IMR-90 (cell line): Measurements from ENCODE around the gene SCYGR6. TPM values are rescaled to one million over a fixed set of nuclear protein-coding genes. Genes with fewer than 3 reads are reported as not detected.

Experiments
- ATAC-seq: fragments of 200-7000 bp; cut with Tn5 transposase; 2 replicates; pipeline ENCODE4 v1.9.1; 2020; ENCODE audit warnings: low read depth, mild to moderate bottlenecking, moderate library complexity
- BruUV-seq: library from RNA; stranded (reverse); fragments of 400-500 nt; replicated peaks from 2 replicates; lab custom pipeline; 2021; lab: Mats Ljungman, UMichigan
- CTCF ChIA-PET: fragments of 300-600 bp; formaldehyde crosslinking; extraction: SDS; loops from one replicate; lab custom pipeline; 2021; ENCODE audit warnings: antibody characterized with exemption; lab: Yijun Ruan, JAX
- POLR2A ChIA-PET: fragments of 300-600 bp; sonication (Branson Sonifier 250); formaldehyde crosslinking; loops from one replicate; lab custom pipeline; 2022; ENCODE audit warnings: antibody characterized with exemption; ENCODE audit not compliant: unreplicated experiment; lab: Charles Lee
- DNase-seq: peaks from one replicate; pipeline ENCODE4 v3.0.0; 2013
- H2AFZ ChIP-seq: replicated peaks from 2 replicates; pipeline ENCODE3; 2013; ENCODE audit warnings: low read length, mild to moderate bottlenecking; ENCODE audit not compliant: poor library complexity
- H2AK5ac ChIP-seq: 2 replicates; pipeline ENCODE4 v1.6.1; 2013; ENCODE audit warnings: low read depth, low read length, inconsistent platforms
- H2AK9ac ChIP-seq: replicated peaks from 2 replicates; pipeline ENCODE3; 2013; ENCODE audit warnings: mild to moderate bottlenecking, low read depth, low read length, moderate library complexity; ENCODE audit not compliant: poor library complexity
- H2BK120ac ChIP-seq: 2 replicates; pipeline ENCODE4 v1.6.1; 2013; ENCODE audit warnings: low read depth, low read length, inconsistent platforms
- H2BK15ac ChIP-seq: 3 replicates; pipeline ENCODE4 v1.6.1; 2013; ENCODE audit warnings: low read depth, low read length, inconsistent platforms
- H2BK20ac ChIP-seq: 2 replicates; pipeline ENCODE4 v1.6.1; 2013; ENCODE audit warnings: low read depth, mild to moderate bottlenecking, inconsistent platforms, low read length, moderate library complexity
- H2BK5ac ChIP-seq: 2 replicates; pipeline ENCODE4 v1.6.1; 2013; ENCODE audit warnings: mild to moderate bottlenecking, low read depth, low read length, inconsistent platforms; ENCODE audit not compliant: poor library complexity, severe bottlenecking
- H3K14ac ChIP-seq: replicated peaks from 2 replicates; pipeline ENCODE4 v1.6.1; 2013; ENCODE audit warnings: low read depth, low read length, inconsistent platforms
- H3K18ac ChIP-seq: 2 replicates; pipeline ENCODE4 v1.6.1; 2013; ENCODE audit warnings: low read depth, low read length, control low read depth
- H3K23ac ChIP-seq: 2 replicates; pipeline ENCODE4 v1.6.1; 2013; ENCODE audit warnings: low read depth, low read length, inconsistent platforms
- H3K27ac ChIP-seq: 2 replicates; pipeline ENCODE4 v1.5.1; 2013; ENCODE audit warnings: mild to moderate bottlenecking, control low read depth, low read length; ENCODE audit not compliant: insufficient read depth
- H3K27me3 ChIP-seq: 2 replicates; pipeline ENCODE4 v1.6.1; 2013; ENCODE audit warnings: low read length; ENCODE audit not compliant: control insufficient read depth, insufficient read depth
- H3K36me3 ChIP-seq: 2 replicates; pipeline ENCODE4 v1.6.1; 2013; ENCODE audit warnings: low read length, mixed read lengths; ENCODE audit not compliant: control insufficient read depth, insufficient read depth
- H3K4ac ChIP-seq: 2 replicates; pipeline ENCODE4 v1.6.1; 2013; ENCODE audit warnings: low read depth, low read length, inconsistent platforms
- H3K4me1 ChIP-seq: 2 replicates; pipeline ENCODE4 v1.6.1; 2013; ENCODE audit warnings: low read length, mixed read lengths; ENCODE audit not compliant: control insufficient read depth, insufficient read depth
- H3K4me2 ChIP-seq: 2 replicates; pipeline ENCODE4 v1.6.1; 2013; ENCODE audit warnings: low read depth, mild to moderate bottlenecking, control low read depth, low read length, moderate library complexity
- H3K4me3 ChIP-seq: 2 replicates; pipeline ENCODE4 v1.5.1; 2013; ENCODE audit warnings: low read depth, mild to moderate bottlenecking, control low read depth, low read length, moderate library complexity; ENCODE audit not compliant: insufficient read depth
- H3K56ac ChIP-seq: 2 replicates; pipeline ENCODE4 v1.6.1; 2013; ENCODE audit warnings: low read length, inconsistent platforms; ENCODE audit not compliant: insufficient read depth; ENCODE audit errors: extremely low read depth
- H3K79me1 ChIP-seq, 2 experiments: 2 replicates each; pipeline ENCODE4 v1.6.1; 2013; ENCODE audit warnings: low read length in 2 of 2, inconsistent platforms in 1 of 2, low read depth in 1 of 2
- H3K9ac ChIP-seq: 2 replicates; pipeline ENCODE4 v1.6.1; 2013; ENCODE audit warnings: low read depth, low read length, control low read depth
- H3K9me1 ChIP-seq: 2 replicates; pipeline ENCODE4 v1.6.1; 2013; ENCODE audit warnings: low read length, inconsistent platforms; ENCODE audit not compliant: insufficient read depth
- H3K9me3 ChIP-seq: 2 replicates; pipeline ENCODE4 v1.6.1; 2013; ENCODE audit warnings: low read length; ENCODE audit not compliant: control insufficient read depth, insufficient read depth
- H4K20me1 ChIP-seq: 2 replicates; pipeline ENCODE4 v1.6.1; 2013; ENCODE audit warnings: low read length, inconsistent platforms; ENCODE audit not compliant: insufficient read depth
- H4K5ac ChIP-seq: 2 replicates; pipeline ENCODE4 v1.6.1; 2013; ENCODE audit warnings: mild to moderate bottlenecking, low read depth, low read length, control low read depth
- H4K8ac ChIP-seq, 2 experiments: 2 replicates each; pipeline ENCODE4 v1.6.1; 2013; ENCODE audit warnings: low read depth in 2 of 2, low read length in 2 of 2, control low read depth in 1 of 2, inconsistent platforms in 1 of 2
- H4K91ac ChIP-seq: 2 replicates; pipeline ENCODE4 v1.6.1; 2013; ENCODE audit warnings: low read depth, low read length, inconsistent platforms; ENCODE audit not compliant: insufficient read depth
- POLR2A ChIP-seq: IDR thresholded peaks from 2 replicates; pipeline ENCODE4 v1.6.1; 2012; ENCODE audit warnings: mild to moderate bottlenecking, low read depth, low read length
- WGBS, 2 experiments: methylation state at CpG; one replicate each; pipeline versions ENCODE4 v1.1.5 to v1.1.7; 2013; ENCODE audit warnings: missing lambda C conversion rate in 2 of 2; ENCODE audit not compliant: insufficient read length in 1 of 2; ENCODE audit errors: extremely low coverage in 2 of 2; 5-methylcytosine and 5-hydroxymethylcytosine counted together
- dilution Hi-C: fragments of 300-500 bp; cut with HindIII; formaldehyde crosslinking; loops from one replicate; pipeline ENCODE4 v1.14.3; 2018; ENCODE audit warnings: low sequenced_read_pairs; ENCODE audit not compliant: unreplicated experiment
- in situ Hi-C: fragments of 300-500 bp; cut with MboI; formaldehyde crosslinking; loops from 3 replicates; pipeline ENCODE4 v1.14.3; 2019; ENCODE audit warnings: low sequenced_read_pairs, inconsistent platforms, mixed read lengths
- intact Hi-C: fragments of 100-400 bp; cut with micrococcal nuclease; formaldehyde crosslinking; loops from 2 replicates; pipeline ENCODE4 v1.10.0; 2022
- polyA plus RNA-seq, 3 experiments: library from polyadenylated mRNA; depleted of rRNA; stranded (reverse); fragments of >200 nt; gene quantifications; 2 replicates each; pipeline ENCODE4 v1.2.3, GENCODE V29; 2012; ENCODE audit warnings: low replicate concordance in 1 of 3
- total RNA-seq: library from RNA; depleted of rRNA; stranded (reverse); fragments of >200 nt; gene quantifications from 2 replicates; pipeline ENCODE4 v1.2.3, GENCODE V29; 2012
- TF ChIP-seq, protein P1 (sequence below): conservative IDR thresholded peaks from 2 replicates; pipeline ENCODE4 v1.5.1; 2012; ENCODE audit warnings: mild to moderate bottlenecking, low read depth, low read length, improper control_type of control experiment

The SCYGR6 gene
- total and polyA plus RNA-seq, 2 of the 4 experiments (the other 2 are of a cell fraction) = not detected

DNA sequence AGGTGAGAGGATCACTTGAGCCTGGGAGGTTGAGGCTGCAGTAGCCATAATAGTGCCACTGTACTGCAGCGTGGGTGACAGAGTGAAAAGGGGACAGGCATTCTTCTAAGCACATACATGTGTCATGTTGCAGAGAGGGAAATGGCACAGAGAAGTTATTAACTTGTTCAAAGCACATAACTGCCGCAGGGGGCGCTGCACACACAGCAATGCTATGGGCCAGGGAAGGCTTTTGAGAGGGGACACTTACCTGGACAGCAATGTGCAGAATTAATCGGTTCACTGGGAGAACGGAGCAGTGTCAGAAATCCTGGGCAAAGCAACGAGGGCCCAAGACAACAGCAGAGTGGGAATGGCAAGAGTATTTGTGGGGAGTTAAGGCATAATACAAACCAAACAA lies 23.5 kb upstream of the SCYGR6 start:
- Histone ChIP-seq H3K4me2 (no peak overlapping the region), H3K9me3 (no peaks in the 10 kb centered on the region), H3K4ac (no peak overlapping the region), H4K8ac (no peak overlapping the region), H2BK15ac (no peak overlapping the region), H3K14ac (no peak overlapping the region), H4K5ac (no peak overlapping the region), H3K27ac (no peak overlapping the region), H4K20me1 (no peaks in the 10 kb centered on the region), H3K36me3 (no peaks in the 10 kb centered on the region), H2BK120ac (no peak overlapping the region), H2AK9ac (no peak overlapping the region), H3K9me1 (no peaks in the 10 kb centered on the region), H3K4me1 (no peaks in the 10 kb centered on the region), H3K79me1 (no peaks in the 10 kb centered on the region), H3K27me3 (no peaks in the 10 kb centered on the region), H3K23ac (no peak overlapping the region), H4K91ac (no peak overlapping the region), H2AFZ (no peak overlapping the region), H3K4me3 (no peak overlapping the region), H2AK5ac (no peak overlapping the region), H2BK5ac (no peak overlapping the region), H3K18ac (no peak overlapping the region), H3K9ac (no peak overlapping the region), H3K56ac (no peak overlapping the region), H2BK20ac (no peak overlapping the region)
- no TSS peak for BruUV-seq
- ATAC-seq = no peak
- WGBS, 2 experiments = 23% methylated on average over 3 of the region's 6 CpGs; no CpG with 5 or more reads in 1 of the 2 experiments
- intact Hi-C loops (no loop called here), dilution Hi-C loops (no loop called here), in situ Hi-C loops (no loop called here)
- DNase-seq = no peak
- TF ChIP-seq POLR2A = no peak
- TF ChIP-seq, protein P1, sequence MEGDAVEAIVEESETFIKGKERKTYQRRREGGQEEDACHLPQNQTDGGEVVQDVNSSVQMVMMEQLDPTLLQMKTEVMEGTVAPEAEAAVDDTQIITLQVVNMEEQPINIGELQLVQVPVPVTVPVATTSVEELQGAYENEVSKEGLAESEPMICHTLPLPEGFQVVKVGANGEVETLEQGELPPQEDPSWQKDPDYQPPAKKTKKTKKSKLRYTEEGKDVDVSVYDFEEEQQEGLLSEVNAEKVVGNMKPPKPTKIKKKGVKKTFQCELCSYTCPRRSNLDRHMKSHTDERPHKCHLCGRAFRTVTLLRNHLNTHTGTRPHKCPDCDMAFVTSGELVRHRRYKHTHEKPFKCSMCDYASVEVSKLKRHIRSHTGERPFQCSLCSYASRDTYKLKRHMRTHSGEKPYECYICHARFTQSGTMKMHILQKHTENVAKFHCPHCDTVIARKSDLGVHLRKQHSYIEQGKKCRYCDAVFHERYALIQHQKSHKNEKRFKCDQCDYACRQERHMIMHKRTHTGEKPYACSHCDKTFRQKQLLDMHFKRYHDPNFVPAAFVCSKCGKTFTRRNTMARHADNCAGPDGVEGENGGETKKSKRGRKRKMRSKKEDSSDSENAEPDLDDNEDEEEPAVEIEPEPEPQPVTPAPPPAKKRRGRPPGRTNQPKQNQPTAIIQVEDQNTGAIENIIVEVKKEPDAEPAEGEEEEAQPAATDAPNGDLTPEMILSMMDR = peak; percentile 25
- CTCF ChIA-PET = no interaction called here
- POLR2A ChIA-PET = no interaction called here
